Skeletal muscle cell (primary cell): ENCODE measurements around the gene GLA.

Experiments
- DNase-seq: peaks from one replicate; pipeline ENCODE4 v3.0.0-alpha.2; 2010; ENCODE audit warnings: low read depth
- H3K4me3 ChIP-seq: 2 replicates; pipeline ENCODE4 v1.5.1; 2011; ENCODE audit warnings: low read depth, mild to moderate bottlenecking, control low read depth, low read length, moderate library complexity

GLA gene

GRCh38 chrX:101407167-101407747 is 468 bp downstream of the GLA start:
- no peak for DNase-seq

GRCh38 chrX:101399825-101400224 is 7.9 kb downstream of the GLA start:
- no peak for DNase-seq
- no peak overlapping the region for H3K4me3 ChIP-seq

More at GRCh38 chrX:101407167-101407747, 468 bp downstream of the GLA start:
- peak overlapping the region; percentile 76 for H3K4me3 ChIP-seq

- H3K4me3 ChIP-seq, result no peak overlapping the region
- DNase-seq, result no peak
Observed at GRCh38 chrX:101398694-101399093, 9.0 kb downstream of the GLA start.

- DNase-seq, result no peak
- H3K4me3 ChIP-seq, result no peak overlapping the region
Observed at GRCh38 chrX:101397779-101398178, 9.9 kb downstream of the GLA start.

- H3K4me3 ChIP-seq, result no peak overlapping the region
- no peak for DNase-seq
Observed at GRCh38 chrX:101395789-101396188, 11.9 kb downstream of the GLA start.

DNA sequence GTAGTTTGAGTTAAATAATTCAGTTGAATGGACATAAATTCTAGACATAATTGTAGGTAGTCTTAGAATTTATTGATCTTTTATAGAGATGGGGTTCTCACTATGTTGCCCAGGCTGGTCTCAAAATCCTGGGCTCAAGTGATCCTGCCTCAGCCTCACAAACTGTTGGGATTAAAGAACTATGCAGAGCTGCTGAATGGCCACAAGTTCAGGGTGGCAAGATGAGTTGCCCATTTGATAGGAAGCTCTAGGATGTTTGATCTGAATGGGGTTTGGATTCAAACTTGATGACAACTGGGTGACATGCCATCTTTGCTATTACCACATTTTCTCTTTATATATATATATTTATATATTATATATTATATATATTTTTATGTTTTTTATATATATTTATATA is 13.4 kb downstream of the GLA start:
- DNase-seq, result no peak
- no peak overlapping the region for H3K4me3 ChIP-seq

- no peak for DNase-seq
- H3K4me3 ChIP-seq, result no peak overlapping the region
Observed at GRCh38 chrX:101393530-101394305, 14.0 kb downstream of the GLA start.

DNA sequence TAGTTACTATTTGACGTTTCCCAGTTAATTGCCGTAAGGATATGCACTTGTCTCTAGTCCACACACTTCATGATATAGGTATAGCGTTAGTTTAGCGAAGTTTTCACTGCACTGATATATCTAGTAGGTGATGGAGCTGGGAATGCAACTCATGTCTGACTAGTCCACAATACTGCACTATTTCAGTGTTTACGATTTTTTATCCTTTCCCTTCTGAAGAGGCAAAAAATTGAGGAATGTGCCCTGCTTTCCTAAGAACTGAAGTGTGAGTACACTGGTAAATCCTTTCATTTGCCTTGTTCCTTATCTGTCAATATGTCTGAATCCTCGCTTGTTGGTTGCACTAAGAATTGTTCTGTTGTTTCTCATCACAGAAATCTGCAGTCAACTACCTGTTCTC is 15.9 kb downstream of the GLA start:
- peak overlapping the region; percentile 69 for H3K4me3 ChIP-seq
- no peak for DNase-seq

DNA sequence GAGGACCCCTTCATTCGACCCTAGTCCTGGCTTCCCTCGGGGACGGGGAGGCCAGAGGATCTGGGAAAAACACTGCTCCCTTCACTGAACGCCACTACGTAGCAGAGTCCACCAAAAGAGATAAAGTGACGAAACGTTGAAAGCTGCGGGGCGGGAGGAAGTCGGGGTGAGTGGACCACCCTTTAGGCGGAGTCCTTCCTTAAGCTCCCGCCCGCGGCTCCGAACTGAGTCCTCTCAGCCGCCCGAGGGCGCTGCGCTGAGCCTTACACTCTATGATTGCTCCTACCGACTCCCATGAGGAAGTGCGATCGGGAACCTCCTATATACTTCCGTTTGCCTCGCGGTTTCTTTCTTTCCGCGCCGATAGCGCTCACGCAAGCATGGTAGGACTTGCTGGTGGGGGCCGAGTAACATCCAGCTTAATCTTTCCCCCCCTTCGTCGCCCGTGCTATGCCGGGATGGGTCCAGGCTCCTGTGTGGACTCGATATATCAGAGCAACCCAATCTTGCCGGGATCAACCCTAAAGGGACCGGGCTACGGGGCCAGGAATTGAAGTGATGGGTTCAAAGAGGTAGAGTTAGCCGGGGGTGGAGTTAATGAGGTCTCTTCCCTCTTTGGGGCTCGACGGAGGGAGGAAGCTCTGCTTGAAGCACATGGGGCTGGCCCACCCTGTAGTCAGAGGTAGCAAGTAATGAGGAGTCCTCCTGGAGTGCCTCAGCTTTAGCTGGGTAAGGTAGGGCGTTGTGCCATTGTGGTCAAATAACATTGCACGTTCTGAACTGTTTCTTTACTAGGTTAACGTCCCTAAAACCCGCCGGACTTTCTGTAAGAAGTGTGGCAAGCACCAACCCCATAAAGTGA is 16.8 kb downstream of the GLA start, which contains the start of gene RPL36A:
TSS of gene RPL36A (plus strand) at position 348 of the 862 bp plus-strand sequence. CDS start at position 381, 33 bp downstream.
- peak; percentile 69 for DNase-seq
- H3K4me3 ChIP-seq, result peak within 1 kb of the TSS; percentile 69

- DNase-seq, result no peak
- H3K4me3 ChIP-seq, result no peak overlapping the region
Observed at GRCh38 chrX:101388604-101389003, 19.1 kb downstream of the GLA start.

GRCh38 chrX:101386542-101386885 is 21.2 kb downstream of the GLA start:
- DNase-seq, result no peak

GRCh38 chrX:101385795-101386541 is 21.8 kb downstream of the GLA start, which contains the start of gene BTK:
TSS of gene BTK (minus strand) at chrX:101386191. CDS start at chrX:101375284, 10,907 bp downstream.
- H3K4me3 ChIP-seq, result no peak within 1 kb of the TSS
- no peak for DNase-seq

More at GRCh38 chrX:101386542-101386885, 21.2 kb downstream of the GLA start:
- no peak overlapping the region for H3K4me3 ChIP-seq

GRCh38 chrX:101385026-101385684 is 22.6 kb downstream of the GLA start:
- DNase-seq, result no peak
- H3K4me3 ChIP-seq, result no peak overlapping the region

DNA sequence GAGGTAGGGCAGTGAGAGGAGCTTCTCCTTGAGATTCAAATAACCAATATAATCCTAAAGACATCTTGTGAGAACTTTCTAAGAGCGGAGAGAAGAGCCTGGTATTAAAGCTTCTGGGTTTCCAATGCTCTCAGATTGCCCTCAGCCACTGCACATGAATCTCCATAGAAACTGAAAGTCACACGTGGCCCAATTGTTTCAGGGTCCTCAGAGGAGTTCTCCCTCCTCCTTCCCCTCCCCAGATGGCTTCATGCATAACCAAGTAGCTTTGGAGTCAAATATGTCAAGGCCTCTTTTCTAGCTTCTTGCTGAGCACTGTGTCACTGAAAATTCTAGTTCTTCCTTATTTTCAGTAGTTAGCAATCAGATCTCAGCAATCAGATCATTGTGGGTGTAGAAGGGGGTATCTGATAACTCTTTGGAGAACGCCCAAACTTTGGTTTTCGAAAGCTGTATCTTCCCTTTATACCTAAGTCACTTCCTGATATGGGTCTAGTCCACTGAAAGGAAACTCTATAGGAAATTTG is 24.0 kb downstream of the GLA start:
- no peak overlapping the region for H3K4me3 ChIP-seq
- no peak for DNase-seq

GRCh38 chrX:101377547-101377946 is 30.2 kb downstream of the GLA start:
- no peak overlapping the region for H3K4me3 ChIP-seq
- no peak for DNase-seq

GRCh38 chrX:101370888-101371504 is 36.7 kb downstream of the GLA start:
- H3K4me3 ChIP-seq, result no peak overlapping the region
- no peak for DNase-seq

DNA sequence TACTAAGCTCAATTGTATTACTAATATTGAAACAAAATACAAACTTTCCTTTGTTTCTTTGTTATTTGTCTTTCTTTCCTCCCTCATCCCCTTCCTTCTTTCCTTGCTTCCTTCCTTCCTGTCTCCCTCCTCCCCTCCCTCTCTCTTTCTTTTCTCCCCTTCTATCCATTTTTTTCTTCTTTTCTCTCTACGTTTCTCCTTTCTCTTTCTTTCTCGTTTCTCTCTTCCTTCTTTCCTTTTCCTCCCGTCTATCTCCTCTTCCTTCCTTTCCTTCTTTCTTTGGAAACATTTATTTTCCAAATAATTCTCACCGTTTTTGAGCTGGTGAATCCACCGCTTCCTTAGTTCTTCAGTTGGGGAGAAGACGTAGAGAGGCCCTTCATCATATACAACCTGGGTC is 38.0 kb downstream of the GLA start:
- H3K4me3 ChIP-seq, result no peak overlapping the region
- no peak for DNase-seq

DNA sequence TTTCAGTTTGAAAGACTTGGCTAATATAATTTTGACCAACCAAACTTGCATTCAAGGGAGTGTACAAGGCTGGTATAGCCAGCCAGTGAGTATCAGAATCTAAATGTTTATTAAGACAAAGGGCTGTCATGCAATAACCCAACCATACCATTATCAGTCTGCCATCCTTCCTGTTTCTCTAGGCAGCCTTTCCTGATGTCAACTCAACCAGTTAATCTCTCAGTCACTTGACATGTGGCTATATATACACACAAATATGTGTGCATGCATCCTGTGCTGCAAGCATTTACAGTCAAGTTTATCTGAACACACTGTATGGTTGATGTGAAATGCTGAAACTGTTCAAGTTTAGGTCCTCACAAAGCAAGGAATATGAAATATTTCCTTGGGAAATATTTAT is 38.9 kb downstream of the GLA start:
- DNase-seq, result no peak
- no peak overlapping the region for H3K4me3 ChIP-seq
